ENCODE data around the gene CAMK1D. TPM values are rescaled to one million over a fixed set of nuclear protein-coding genes. Genes with fewer than 3 reads are reported as not detected.

The CAMK1D gene
- polyA plus RNA-seq, 1 of the 3 experiments (the other 2 are of a cell fraction) = 4.1 TPM

DNA sequence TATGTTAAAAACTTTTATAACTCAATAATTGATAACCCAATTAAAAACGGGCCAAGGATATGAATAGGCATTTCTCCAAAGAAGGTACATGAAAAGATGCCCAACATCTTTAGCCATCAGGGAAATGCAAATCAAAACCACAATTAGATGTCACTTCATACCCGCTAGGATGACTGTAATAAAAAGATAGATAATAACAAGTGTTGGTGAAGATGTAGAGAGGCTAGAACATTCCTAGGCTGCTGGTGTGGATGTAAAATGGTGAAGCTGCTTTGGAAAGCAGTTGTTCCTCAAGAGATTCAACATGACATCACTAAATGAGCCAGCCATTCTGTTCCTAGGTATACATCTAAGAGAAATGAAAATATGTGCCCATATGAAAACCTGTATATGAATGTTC is 35.6 kb downstream of the CAMK1D start:
- Histone ChIP-seq H3K9me3 (no peaks in the 10 kb centered on the region), H3K79me2 (ENCODE audit: insufficient read depth) (no peaks in the 10 kb centered on the region), H3K27ac (ENCODE audit: low read depth in 2 of 2, low read length in 1 of 2) (no peak overlapping the region), H3K4me2 (no peak overlapping the region), H3K9me2 (no peaks in the 10 kb centered on the region), H3K36me3 (replicated peaks in 1 of 2; ENCODE audit: control insufficient read depth in 1 of 2, insufficient read depth in 2 of 2, low read length in 1 of 2) (no peaks in the 10 kb centered on the region), H2AFZ (ENCODE audit: low read depth) (no peak overlapping the region), H3K4me3 (ENCODE audit: low read depth in 2 of 2, low read length in 1 of 2) (no peak overlapping the region), H3K4me1 (ENCODE audit: control insufficient read depth in 1 of 2, insufficient read depth in 2 of 2, low read depth in 1 of 2, low read length in 1 of 2) (peaks cover 0 to 3% of the 10 kb centered on the region in 2 experiments; a peak in 1 of 4 replicates), H3K27me3 (ENCODE audit: insufficient read depth) (no peaks in the 10 kb centered on the region), H4K20me1 (ENCODE audit: insufficient read depth) (no peaks in the 10 kb centered on the region), H3K9ac (no peak overlapping the region), H3F3A (replicated peaks; ENCODE audit: insufficient read depth) (no peaks in the 10 kb centered on the region)
- no peak for DNase-seq
- POLR2A ChIA-PET = no interaction called here
- CTCF ChIA-PET = no interaction called here
- WGBS (ENCODE audit: low lambda C conversion rate) = 83% methylated on average over 2 of the region's 2 CpGs
- TF ChIP-seq SMC3 (IDR thresholded peaks at IDR 0.05; ENCODE audit: low read depth, low read length) = no peak
- no peak for TF ChIP-seq GABPA (IDR thresholded peaks at IDR 0.05; ENCODE audit: low read depth)
- TF ChIP-seq, protein P1, sequence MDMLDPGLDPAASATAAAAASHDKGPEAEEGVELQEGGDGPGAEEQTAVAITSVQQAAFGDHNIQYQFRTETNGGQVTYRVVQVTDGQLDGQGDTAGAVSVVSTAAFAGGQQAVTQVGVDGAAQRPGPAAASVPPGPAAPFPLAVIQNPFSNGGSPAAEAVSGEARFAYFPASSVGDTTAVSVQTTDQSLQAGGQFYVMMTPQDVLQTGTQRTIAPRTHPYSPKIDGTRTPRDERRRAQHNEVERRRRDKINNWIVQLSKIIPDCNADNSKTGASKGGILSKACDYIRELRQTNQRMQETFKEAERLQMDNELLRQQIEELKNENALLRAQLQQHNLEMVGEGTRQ (IDR thresholded peaks at IDR 0.05; ENCODE audit: borderline replicate concordance, low read depth, low read length) = no peak
- no peak for TF ChIP-seq GATA2 (CRISPR knock-in tag; IDR thresholded peaks at IDR 0.05)
- TF ChIP-seq, protein P2, sequence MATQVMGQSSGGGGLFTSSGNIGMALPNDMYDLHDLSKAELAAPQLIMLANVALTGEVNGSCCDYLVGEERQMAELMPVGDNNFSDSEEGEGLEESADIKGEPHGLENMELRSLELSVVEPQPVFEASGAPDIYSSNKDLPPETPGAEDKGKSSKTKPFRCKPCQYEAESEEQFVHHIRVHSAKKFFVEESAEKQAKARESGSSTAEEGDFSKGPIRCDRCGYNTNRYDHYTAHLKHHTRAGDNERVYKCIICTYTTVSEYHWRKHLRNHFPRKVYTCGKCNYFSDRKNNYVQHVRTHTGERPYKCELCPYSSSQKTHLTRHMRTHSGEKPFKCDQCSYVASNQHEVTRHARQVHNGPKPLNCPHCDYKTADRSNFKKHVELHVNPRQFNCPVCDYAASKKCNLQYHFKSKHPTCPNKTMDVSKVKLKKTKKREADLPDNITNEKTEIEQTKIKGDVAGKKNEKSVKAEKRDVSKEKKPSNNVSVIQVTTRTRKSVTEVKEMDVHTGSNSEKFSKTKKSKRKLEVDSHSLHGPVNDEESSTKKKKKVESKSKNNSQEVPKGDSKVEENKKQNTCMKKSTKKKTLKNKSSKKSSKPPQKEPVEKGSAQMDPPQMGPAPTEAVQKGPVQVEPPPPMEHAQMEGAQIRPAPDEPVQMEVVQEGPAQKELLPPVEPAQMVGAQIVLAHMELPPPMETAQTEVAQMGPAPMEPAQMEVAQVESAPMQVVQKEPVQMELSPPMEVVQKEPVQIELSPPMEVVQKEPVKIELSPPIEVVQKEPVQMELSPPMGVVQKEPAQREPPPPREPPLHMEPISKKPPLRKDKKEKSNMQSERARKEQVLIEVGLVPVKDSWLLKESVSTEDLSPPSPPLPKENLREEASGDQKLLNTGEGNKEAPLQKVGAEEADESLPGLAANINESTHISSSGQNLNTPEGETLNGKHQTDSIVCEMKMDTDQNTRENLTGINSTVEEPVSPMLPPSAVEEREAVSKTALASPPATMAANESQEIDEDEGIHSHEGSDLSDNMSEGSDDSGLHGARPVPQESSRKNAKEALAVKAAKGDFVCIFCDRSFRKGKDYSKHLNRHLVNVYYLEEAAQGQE (IDR thresholded peaks at IDR 0.05; ENCODE audit: low read depth, low read length) = no peak
- TF ChIP-seq FOXM1 (IDR thresholded peaks at IDR 0.05; ENCODE audit: low read depth) = no peak
- TF ChIP-seq, protein P3, sequence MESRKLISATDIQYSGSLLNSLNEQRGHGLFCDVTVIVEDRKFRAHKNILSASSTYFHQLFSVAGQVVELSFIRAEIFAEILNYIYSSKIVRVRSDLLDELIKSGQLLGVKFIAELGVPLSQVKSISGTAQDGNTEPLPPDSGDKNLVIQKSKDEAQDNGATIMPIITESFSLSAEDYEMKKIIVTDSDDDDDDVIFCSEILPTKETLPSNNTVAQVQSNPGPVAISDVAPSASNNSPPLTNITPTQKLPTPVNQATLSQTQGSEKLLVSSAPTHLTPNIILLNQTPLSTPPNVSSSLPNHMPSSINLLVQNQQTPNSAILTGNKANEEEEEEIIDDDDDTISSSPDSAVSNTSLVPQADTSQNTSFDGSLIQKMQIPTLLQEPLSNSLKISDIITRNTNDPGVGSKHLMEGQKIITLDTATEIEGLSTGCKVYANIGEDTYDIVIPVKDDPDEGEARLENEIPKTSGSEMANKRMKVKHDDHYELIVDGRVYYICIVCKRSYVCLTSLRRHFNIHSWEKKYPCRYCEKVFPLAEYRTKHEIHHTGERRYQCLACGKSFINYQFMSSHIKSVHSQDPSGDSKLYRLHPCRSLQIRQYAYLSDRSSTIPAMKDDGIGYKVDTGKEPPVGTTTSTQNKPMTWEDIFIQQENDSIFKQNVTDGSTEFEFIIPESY (IDR thresholded peaks at IDR 0.05; ENCODE audit: borderline replicate concordance, low read depth) = no peak
- no peak for TF ChIP-seq POLR2AphosphoS5 (IDR thresholded peaks at IDR 0.05; ENCODE audit: low read depth, low read length)
- TF ChIP-seq RXRA (IDR thresholded peaks at IDR 0.05; ENCODE audit: borderline replicate concordance, low read depth) = no peak

DNA sequence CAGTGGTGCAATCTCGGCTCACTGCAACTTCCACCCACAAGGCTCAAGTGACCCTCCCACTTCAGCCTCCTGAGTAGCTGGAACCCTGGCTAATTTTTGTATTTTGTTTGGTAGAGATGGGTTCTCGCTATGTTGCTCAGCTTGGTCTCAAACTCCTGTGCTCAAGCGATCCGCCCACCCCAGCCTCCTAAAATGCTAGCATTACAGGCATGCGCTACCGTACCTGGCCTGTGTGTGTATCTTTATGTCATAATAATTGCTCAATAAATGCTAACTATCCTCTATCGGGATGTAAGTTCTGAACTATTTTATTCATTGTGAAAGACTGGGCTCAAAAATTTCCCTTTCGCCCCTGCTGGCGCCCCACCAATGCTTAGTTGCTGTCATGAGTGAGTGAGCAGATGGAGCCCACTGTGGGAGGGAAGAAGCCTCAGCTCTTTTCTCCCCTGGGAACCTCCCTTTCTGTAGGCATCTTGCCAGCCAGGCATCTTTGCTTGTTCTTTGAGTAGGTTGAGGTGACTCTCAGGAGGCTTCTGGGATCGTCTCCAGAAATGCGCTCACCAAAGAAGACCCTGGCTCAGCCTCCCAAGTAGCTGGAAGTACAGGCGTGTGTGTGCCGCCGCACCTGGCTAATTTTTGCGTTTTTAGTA is 38.3 kb downstream of the CAMK1D start:
- Histone ChIP-seq H3K4me1 (ENCODE audit: control insufficient read depth in 1 of 2, insufficient read depth in 2 of 2, low read depth in 1 of 2, low read length in 1 of 2) (peaks cover 0 to 7% of the 10 kb centered on the region in 2 experiments; a peak in 1 of 4 replicates), H3K79me2 (ENCODE audit: insufficient read depth) (no peaks in the 10 kb centered on the region), H3K9me2 (no peaks in the 10 kb centered on the region), H4K20me1 (ENCODE audit: insufficient read depth) (no peaks in the 10 kb centered on the region), H2AFZ (ENCODE audit: low read depth) (no peak overlapping the region), H3K36me3 (replicated peaks in 1 of 2; ENCODE audit: control insufficient read depth in 1 of 2, insufficient read depth in 2 of 2, low read length in 1 of 2) (no peaks in the 10 kb centered on the region), H3K27ac (ENCODE audit: low read depth in 2 of 2, low read length in 1 of 2) (no peak overlapping the region), H3K27me3 (ENCODE audit: insufficient read depth) (no peaks in the 10 kb centered on the region), H3K4me2 (no peak overlapping the region), H3K4me3 (ENCODE audit: low read depth in 2 of 2, low read length in 1 of 2) (no peak overlapping the region), H3K9me3 (no peaks in the 10 kb centered on the region), H3K9ac (no peak overlapping the region), H3F3A (replicated peaks; ENCODE audit: insufficient read depth) (no peaks in the 10 kb centered on the region)
- ChIA-PET POLR2A (no interaction called here), CTCF (no interaction called here)
- no peak for DNase-seq
- 95% methylated on average over 13 of the region's 15 CpGs for WGBS (ENCODE audit: low lambda C conversion rate)
- TF ChIP-seq RXRA (IDR thresholded peaks at IDR 0.05; ENCODE audit: borderline replicate concordance, low read depth) = no peak
- TF ChIP-seq SIN3A (IDR thresholded peaks at IDR 0.05; ENCODE audit: borderline replicate concordance, low read depth, low read length) = no peak
- TF ChIP-seq FOXJ3 (CRISPR knock-in tag; IDR thresholded peaks at IDR 0.05) = no peak
- no peak for TF ChIP-seq FOXM1 (IDR thresholded peaks at IDR 0.05; ENCODE audit: low read depth)
- no peak for TF ChIP-seq EZH2phosphoT487 (IDR thresholded peaks at IDR 0.05; ENCODE audit: borderline replicate concordance, low read depth)
- no peak for TF ChIP-seq RAD21 (IDR thresholded peaks at IDR 0.05; ENCODE audit: low read length)
- TF ChIP-seq, protein P4, sequence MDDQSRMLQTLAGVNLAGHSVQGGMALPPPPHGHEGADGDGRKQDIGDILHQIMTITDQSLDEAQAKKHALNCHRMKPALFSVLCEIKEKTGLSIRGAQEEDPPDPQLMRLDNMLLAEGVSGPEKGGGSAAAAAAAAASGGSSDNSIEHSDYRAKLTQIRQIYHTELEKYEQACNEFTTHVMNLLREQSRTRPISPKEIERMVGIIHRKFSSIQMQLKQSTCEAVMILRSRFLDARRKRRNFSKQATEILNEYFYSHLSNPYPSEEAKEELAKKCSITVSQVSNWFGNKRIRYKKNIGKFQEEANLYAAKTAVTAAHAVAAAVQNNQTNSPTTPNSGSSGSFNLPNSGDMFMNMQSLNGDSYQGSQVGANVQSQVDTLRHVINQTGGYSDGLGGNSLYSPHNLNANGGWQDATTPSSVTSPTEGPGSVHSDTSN (IDR thresholded peaks at IDR 0.05) = no peak
- TF ChIP-seq, protein P5, sequence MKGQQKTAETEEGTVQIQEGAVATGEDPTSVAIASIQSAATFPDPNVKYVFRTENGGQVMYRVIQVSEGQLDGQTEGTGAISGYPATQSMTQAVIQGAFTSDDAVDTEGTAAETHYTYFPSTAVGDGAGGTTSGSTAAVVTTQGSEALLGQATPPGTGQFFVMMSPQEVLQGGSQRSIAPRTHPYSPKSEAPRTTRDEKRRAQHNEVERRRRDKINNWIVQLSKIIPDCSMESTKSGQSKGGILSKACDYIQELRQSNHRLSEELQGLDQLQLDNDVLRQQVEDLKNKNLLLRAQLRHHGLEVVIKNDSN (IDR thresholded peaks at IDR 0.05; ENCODE audit: borderline replicate concordance, low read depth) = no peak
- TF ChIP-seq TEAD4 (IDR thresholded peaks at IDR 0.05; ENCODE audit: borderline replicate concordance, insufficient read depth) = no peak
- no peak for TF ChIP-seq GATA2 (CRISPR knock-in tag; IDR thresholded peaks at IDR 0.05)
- no peak for TF ChIP-seq JUND (IDR thresholded peaks at IDR 0.05)
- no peak for TF ChIP-seq FOSL2 (IDR thresholded peaks at IDR 0.05; ENCODE audit: borderline replicate concordance, low read depth)
- TF ChIP-seq MEF2A (IDR thresholded peaks at IDR 0.05; ENCODE audit: borderline replicate concordance, low read depth) = no peak

Measured in SK-N-SH (cell line).